IMR-90 (cell line): ENCODE measurements around the gene JMJD1C. TPM values are rescaled to one million over a fixed set of nuclear protein-coding genes. Genes with fewer than 3 reads are reported as not detected.

ENCODE experiments used
- ATAC-seq: fragments of 200-7000 bp; cut with Tn5 transposase; 2 replicates; pipeline ENCODE4 v1.9.1; 2020; ENCODE audit warnings: low read depth, mild to moderate bottlenecking, moderate library complexity
- BruUV-seq: library from RNA; stranded (reverse); fragments of 400-500 nt; replicated peaks from 2 replicates; lab custom pipeline; 2021; lab: Mats Ljungman, UMichigan
- CTCF ChIA-PET: fragments of 300-600 bp; formaldehyde crosslinking; extraction: SDS; loops from one replicate; lab custom pipeline; 2021; ENCODE audit warnings: antibody characterized with exemption; lab: Yijun Ruan, JAX
- POLR2A ChIA-PET: fragments of 300-600 bp; sonication (Branson Sonifier 250); formaldehyde crosslinking; loops from one replicate; lab custom pipeline; 2022; ENCODE audit warnings: antibody characterized with exemption; ENCODE audit not compliant: unreplicated experiment; lab: Charles Lee
- DNase-seq: peaks from one replicate; pipeline ENCODE4 v3.0.0; 2013
- H2AFZ ChIP-seq: replicated peaks from 2 replicates; pipeline ENCODE3; 2013; ENCODE audit warnings: low read length, mild to moderate bottlenecking; ENCODE audit not compliant: poor library complexity
- H2AK5ac ChIP-seq: 2 replicates; pipeline ENCODE4 v1.6.1; 2013; ENCODE audit warnings: low read depth, low read length, inconsistent platforms
- H2AK9ac ChIP-seq: replicated peaks from 2 replicates; pipeline ENCODE3; 2013; ENCODE audit warnings: mild to moderate bottlenecking, low read depth, low read length, moderate library complexity; ENCODE audit not compliant: poor library complexity
- H2BK120ac ChIP-seq: 2 replicates; pipeline ENCODE4 v1.6.1; 2013; ENCODE audit warnings: low read depth, low read length, inconsistent platforms
- H2BK15ac ChIP-seq: 3 replicates; pipeline ENCODE4 v1.6.1; 2013; ENCODE audit warnings: low read depth, low read length, inconsistent platforms
- H2BK20ac ChIP-seq: 2 replicates; pipeline ENCODE4 v1.6.1; 2013; ENCODE audit warnings: low read depth, mild to moderate bottlenecking, inconsistent platforms, low read length, moderate library complexity
- H2BK5ac ChIP-seq: 2 replicates; pipeline ENCODE4 v1.6.1; 2013; ENCODE audit warnings: mild to moderate bottlenecking, low read depth, low read length, inconsistent platforms; ENCODE audit not compliant: poor library complexity, severe bottlenecking
- H3K14ac ChIP-seq: replicated peaks from 2 replicates; pipeline ENCODE4 v1.6.1; 2013; ENCODE audit warnings: low read depth, low read length, inconsistent platforms
- H3K18ac ChIP-seq: 2 replicates; pipeline ENCODE4 v1.6.1; 2013; ENCODE audit warnings: low read depth, low read length, control low read depth
- H3K23ac ChIP-seq: 2 replicates; pipeline ENCODE4 v1.6.1; 2013; ENCODE audit warnings: low read depth, low read length, inconsistent platforms
- H3K27ac ChIP-seq: 2 replicates; pipeline ENCODE4 v1.5.1; 2013; ENCODE audit warnings: mild to moderate bottlenecking, control low read depth, low read length; ENCODE audit not compliant: insufficient read depth
- H3K27me3 ChIP-seq: 2 replicates; pipeline ENCODE4 v1.6.1; 2013; ENCODE audit warnings: low read length; ENCODE audit not compliant: control insufficient read depth, insufficient read depth
- H3K36me3 ChIP-seq: 2 replicates; pipeline ENCODE4 v1.6.1; 2013; ENCODE audit warnings: low read length, mixed read lengths; ENCODE audit not compliant: control insufficient read depth, insufficient read depth
- H3K4ac ChIP-seq: 2 replicates; pipeline ENCODE4 v1.6.1; 2013; ENCODE audit warnings: low read depth, low read length, inconsistent platforms
- H3K4me1 ChIP-seq: 2 replicates; pipeline ENCODE4 v1.6.1; 2013; ENCODE audit warnings: low read length, mixed read lengths; ENCODE audit not compliant: control insufficient read depth, insufficient read depth
- H3K4me2 ChIP-seq: 2 replicates; pipeline ENCODE4 v1.6.1; 2013; ENCODE audit warnings: low read depth, mild to moderate bottlenecking, control low read depth, low read length, moderate library complexity
- H3K4me3 ChIP-seq: 2 replicates; pipeline ENCODE4 v1.5.1; 2013; ENCODE audit warnings: low read depth, mild to moderate bottlenecking, control low read depth, low read length, moderate library complexity; ENCODE audit not compliant: insufficient read depth
- H3K56ac ChIP-seq: 2 replicates; pipeline ENCODE4 v1.6.1; 2013; ENCODE audit warnings: low read length, inconsistent platforms; ENCODE audit not compliant: insufficient read depth; ENCODE audit errors: extremely low read depth
- H3K79me1 ChIP-seq, 2 experiments: 2 replicates each; pipeline ENCODE4 v1.6.1; 2013; ENCODE audit warnings: low read length in 2 of 2, inconsistent platforms in 1 of 2, low read depth in 1 of 2
- H3K9ac ChIP-seq: 2 replicates; pipeline ENCODE4 v1.6.1; 2013; ENCODE audit warnings: low read depth, low read length, control low read depth
- H3K9me1 ChIP-seq: 2 replicates; pipeline ENCODE4 v1.6.1; 2013; ENCODE audit warnings: low read length, inconsistent platforms; ENCODE audit not compliant: insufficient read depth
- H3K9me3 ChIP-seq: 2 replicates; pipeline ENCODE4 v1.6.1; 2013; ENCODE audit warnings: low read length; ENCODE audit not compliant: control insufficient read depth, insufficient read depth
- H4K20me1 ChIP-seq: 2 replicates; pipeline ENCODE4 v1.6.1; 2013; ENCODE audit warnings: low read length, inconsistent platforms; ENCODE audit not compliant: insufficient read depth
- H4K5ac ChIP-seq: 2 replicates; pipeline ENCODE4 v1.6.1; 2013; ENCODE audit warnings: mild to moderate bottlenecking, low read depth, low read length, control low read depth
- H4K8ac ChIP-seq, 2 experiments: 2 replicates each; pipeline ENCODE4 v1.6.1; 2013; ENCODE audit warnings: low read depth in 2 of 2, low read length in 2 of 2, control low read depth in 1 of 2, inconsistent platforms in 1 of 2
- H4K91ac ChIP-seq: 2 replicates; pipeline ENCODE4 v1.6.1; 2013; ENCODE audit warnings: low read depth, low read length, inconsistent platforms; ENCODE audit not compliant: insufficient read depth
- BHLHE40 ChIP-seq: fragments of 150-350 bp; IDR thresholded peaks from 2 replicates; pipeline ENCODE4 v1.6.1; 2016; ENCODE audit warnings: mild to moderate bottlenecking, low read depth, low read length
- CEBPB ChIP-seq: IDR thresholded peaks from 2 replicates; pipeline ENCODE4 v1.6.1; 2012; ENCODE audit warnings: low read depth, low read length, improper control_type of control experiment
- CHD1 ChIP-seq: IDR thresholded peaks from 2 replicates; pipeline ENCODE4 v1.6.1; 2012; ENCODE audit warnings: low read depth, low read length, improper control_type of control experiment
- CTCF ChIP-seq: conservative IDR thresholded peaks from 2 replicates; pipeline ENCODE4 v1.5.1; 2012; ENCODE audit warnings: mild to moderate bottlenecking, low read depth, low read length, improper control_type of control experiment
- FOS ChIP-seq: fragments of 150-350 bp; IDR thresholded peaks from 2 replicates; pipeline ENCODE4 v1.6.1; 2016; ENCODE audit warnings: low read depth, low read length
- MAFK ChIP-seq: IDR thresholded peaks from 2 replicates; pipeline ENCODE4 v1.6.1; 2012; ENCODE audit warnings: low read depth, low read length, improper control_type of control experiment
- MAZ ChIP-seq: IDR thresholded peaks from 2 replicates; pipeline ENCODE4 v1.6.1; 2012; ENCODE audit warnings: low read depth, mild to moderate bottlenecking, low read length, improper control_type of control experiment, moderate library complexity, borderline replicate concordance
- MXI1 ChIP-seq: IDR thresholded peaks from 2 replicates; pipeline ENCODE4 v1.6.1; 2012; ENCODE audit warnings: low read depth, mild to moderate bottlenecking, low read length, moderate library complexity, borderline replicate concordance
- NFE2L2 ChIP-seq: fragments of 150-350 bp; IDR thresholded peaks from 2 replicates; pipeline ENCODE4 v1.6.1; 2016; ENCODE audit warnings: low read depth, mild to moderate bottlenecking, low read length
- POLR2A ChIP-seq: IDR thresholded peaks from 2 replicates; pipeline ENCODE4 v1.6.1; 2012; ENCODE audit warnings: mild to moderate bottlenecking, low read depth, low read length
- RAD21 ChIP-seq: IDR thresholded peaks from 2 replicates; pipeline ENCODE4 v1.6.1; 2012; ENCODE audit warnings: low read length, improper control_type of control experiment
- RCOR1 ChIP-seq: IDR thresholded peaks from 2 replicates; pipeline ENCODE4 v1.6.1; 2012; ENCODE audit warnings: mild to moderate bottlenecking, low read length, improper control_type of control experiment; ENCODE audit not compliant: insufficient replicate concordance
- RFX5 ChIP-seq: IDR thresholded peaks from 2 replicates; pipeline ENCODE4 v1.8.0; 2012; ENCODE audit warnings: low read depth, mild to moderate bottlenecking, low read length, moderate library complexity
- SMC3 ChIP-seq: fragments of 150-350 bp; IDR thresholded peaks from 2 replicates; pipeline ENCODE4 v1.6.1; 2016; ENCODE audit warnings: low read depth, mild to moderate bottlenecking, antibody characterized with exemption, low read length, moderate library complexity
- USF2 ChIP-seq: fragments of 150-350 bp; IDR thresholded peaks from 2 replicates; pipeline ENCODE4 v1.6.1; 2017; ENCODE audit warnings: mild to moderate bottlenecking, antibody characterized with exemption, low read length, low read depth
- WGBS, 2 experiments: methylation state at CpG; one replicate each; pipeline versions ENCODE4 v1.1.5 to v1.1.7; 2013; ENCODE audit warnings: missing lambda C conversion rate in 2 of 2; ENCODE audit not compliant: insufficient read length in 1 of 2; ENCODE audit errors: extremely low coverage in 2 of 2; 5-methylcytosine and 5-hydroxymethylcytosine counted together
- dilution Hi-C: fragments of 300-500 bp; cut with HindIII; formaldehyde crosslinking; loops from one replicate; pipeline ENCODE4 v1.14.3; 2018; ENCODE audit warnings: low sequenced_read_pairs; ENCODE audit not compliant: unreplicated experiment
- in situ Hi-C: fragments of 300-500 bp; cut with MboI; formaldehyde crosslinking; loops from 3 replicates; pipeline ENCODE4 v1.14.3; 2019; ENCODE audit warnings: low sequenced_read_pairs, inconsistent platforms, mixed read lengths
- intact Hi-C: fragments of 100-400 bp; cut with micrococcal nuclease; formaldehyde crosslinking; loops from 2 replicates; pipeline ENCODE4 v1.10.0; 2022
- polyA plus RNA-seq, 3 experiments: library from polyadenylated mRNA; depleted of rRNA; stranded (reverse); fragments of >200 nt; gene quantifications; 2 replicates each; pipeline ENCODE4 v1.2.3, GENCODE V29; 2012; ENCODE audit warnings: low replicate concordance in 1 of 3
- total RNA-seq: library from RNA; depleted of rRNA; stranded (reverse); fragments of >200 nt; gene quantifications from 2 replicates; pipeline ENCODE4 v1.2.3, GENCODE V29; 2012
- TF ChIP-seq, protein P1 (sequence below): fragments of 150-350 bp; IDR thresholded peaks from 2 replicates; pipeline ENCODE4 v1.6.1; 2016; ENCODE audit warnings: low read depth, mild to moderate bottlenecking, low read length, moderate library complexity, borderline replicate concordance

The JMJD1C gene
- total and polyA plus RNA-seq, 2 of the 4 experiments (the other 2 are of a cell fraction), result 15.6 to 96.8 TPM

- Histone ChIP-seq H3K14ac (no peak overlapping the region), H4K91ac (no peak overlapping the region), H3K4ac (no peak overlapping the region), H3K4me1 (peaks cover 4% of the 10 kb centered on the region; the same call in 1 of the 2 replicates), H2BK15ac (no peak overlapping the region), H3K18ac (no peak overlapping the region), H2BK5ac (no peak overlapping the region), H3K4me2 (no peak overlapping the region), H3K36me3 (no peaks in the 10 kb centered on the region), H4K20me1 (peaks cover 12% of the 10 kb centered on the region; the same call in 1 of the 2 replicates), H3K9ac (no peak overlapping the region), H3K23ac (no peak overlapping the region), H3K9me1 (no peaks in the 10 kb centered on the region), H2AFZ (no peak overlapping the region), H4K8ac (no peak overlapping the region), H3K27me3 (no peaks in the 10 kb centered on the region), H3K56ac (no peak overlapping the region), H3K9me3 (no peaks in the 10 kb centered on the region), H2BK20ac (no peak overlapping the region), H4K5ac (no peak overlapping the region), H3K4me3 (no peak overlapping the region), H3K27ac (no peak overlapping the region), H2BK120ac (no peak overlapping the region), H2AK5ac (no peak overlapping the region), H2AK9ac (no peak overlapping the region), H3K79me1 (peaks cover 38 to 58% of the 10 kb centered on the region in 2 experiments)
- ChIA-PET CTCF (no interaction called here), POLR2A (no interaction called here)
- no CpG with 5 or more reads among the region's 1 CpG for WGBS, 2 experiments
- DNase-seq, result no peak
- dilution Hi-C loops, result no loop called here
- intact Hi-C loops, result no loop called here
- in situ Hi-C loops, result no loop called here
- BruUV-seq, result no TSS peak
- no peak for ATAC-seq
- no peak for TF ChIP-seq CEBPB
- TF ChIP-seq POLR2A, result no peak
- no peak for TF ChIP-seq FOS
- TF ChIP-seq USF2, result no peak
- TF ChIP-seq MAFK, result no peak
- no peak for TF ChIP-seq BHLHE40
- TF ChIP-seq NFE2L2, result no peak
- TF ChIP-seq, protein P1, sequence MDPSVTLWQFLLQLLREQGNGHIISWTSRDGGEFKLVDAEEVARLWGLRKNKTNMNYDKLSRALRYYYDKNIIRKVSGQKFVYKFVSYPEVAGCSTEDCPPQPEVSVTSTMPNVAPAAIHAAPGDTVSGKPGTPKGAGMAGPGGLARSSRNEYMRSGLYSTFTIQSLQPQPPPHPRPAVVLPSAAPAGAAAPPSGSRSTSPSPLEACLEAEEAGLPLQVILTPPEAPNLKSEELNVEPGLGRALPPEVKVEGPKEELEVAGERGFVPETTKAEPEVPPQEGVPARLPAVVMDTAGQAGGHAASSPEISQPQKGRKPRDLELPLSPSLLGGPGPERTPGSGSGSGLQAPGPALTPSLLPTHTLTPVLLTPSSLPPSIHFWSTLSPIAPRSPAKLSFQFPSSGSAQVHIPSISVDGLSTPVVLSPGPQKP, result no peak
- TF ChIP-seq RAD21, result no peak
- TF ChIP-seq RFX5, result no peak
- TF ChIP-seq RCOR1, result no peak
- no peak for TF ChIP-seq MXI1
- TF ChIP-seq MAZ, result no peak
- TF ChIP-seq CTCF, result no peak
- no peak for TF ChIP-seq SMC3
- TF ChIP-seq CHD1, result no peak
These were observed 241.5 kb downstream of the JMJD1C start for GRCh38 chr10:63224241-63224640.
